Activated CD8-positive, alpha-beta T cell treated with anti-CD3 and anti-CD28 coated beads for 36 hours (primary cell): ENCODE measurements around the gene YTHDF1. TPM values are rescaled to one million over a fixed set of nuclear protein-coding genes. Genes with fewer than 3 reads are reported as not detected.

Experiments
- ATAC-seq: fragments of 200-7000 bp; cut with Tn5 transposase; one replicate; pipeline ENCODE4 v1.10.0; 2021; ENCODE audit warnings: mild to moderate bottlenecking, moderate library complexity
- CTCF ChIA-PET: fragments of 350-600 bp; sonication (Branson Sonifier 250); formaldehyde crosslinking; loops from one replicate; lab custom pipeline; 2021; ENCODE audit warnings: antibody characterized with exemption; lab: Charles Lee
- POLR2A ChIA-PET: fragments of 350-600 bp; sonication (Branson Sonifier 250); formaldehyde crosslinking; loops from one replicate; lab custom pipeline; 2021; ENCODE audit warnings: antibody characterized with exemption; lab: Charles Lee
- DNase-seq: peaks from one replicate; pipeline ENCODE4 v3.0.0-alpha.2; 2020
- H3K27ac Mint-ChIP-seq: one replicate; pipeline ENCODE4 v1.8.0; 2021; ENCODE audit warnings: mild to moderate bottlenecking, mixed read lengths
- H3K27me3 Mint-ChIP-seq: one replicate; pipeline ENCODE4 v1.8.0; 2021; ENCODE audit warnings: mixed read lengths
- H3K36me3 Mint-ChIP-seq: one replicate; pipeline ENCODE4 v1.8.0; 2021; ENCODE audit warnings: low read depth, mixed read lengths
- H3K4me1 Mint-ChIP-seq: one replicate; pipeline ENCODE4 v1.8.0; 2021; ENCODE audit warnings: low read depth, mixed read lengths
- H3K4me3 Mint-ChIP-seq: one replicate; pipeline ENCODE4 v1.8.0; 2021; ENCODE audit warnings: mild to moderate bottlenecking, moderate library complexity, mixed read lengths
- H3K9me3 Mint-ChIP-seq: one replicate; pipeline ENCODE4 v1.8.0; 2021; ENCODE audit warnings: mixed read lengths
- CTCF ChIP-seq: fragments of 200-600 bp; IDR thresholded peaks from one replicate; pipeline ENCODE4 v1.8.0; 2022; ENCODE audit warnings: antibody characterized with exemption, mild to moderate bottlenecking
- intact Hi-C: fragments of 100-400 bp; cut with micrococcal nuclease; formaldehyde crosslinking; loops from one replicate; pipeline ENCODE4 v1.10.0; 2022
- total RNA-seq, 2 experiments: library from RNA; stranded (reverse); gene quantifications; one replicate each; pipeline ENCODE4 v1.2.3, GENCODE V29; 2021

YTHDF1 gene
- total RNA-seq, 2 experiments from 2014 or later = 31.0 TPM

- no peaks in the 10 kb centered on the region for H3K36me3 Mint-ChIP-seq
- CTCF ChIA-PET = interaction anchor here (0.9 to 7.8 kb wide), 8 partner anchors 11 to 78 kb away, joined by 3 to 95 read pairs (median 8); no protein-coding TSS in a partner anchor
- peaks cover 8% of the 10 kb centered on the region for H3K4me1 Mint-ChIP-seq
- TF ChIP-seq CTCF = peak; percentile 69
- POLR2A ChIA-PET = interaction anchor here (1.3 to 1.7 kb wide), 3 partner anchors 15 to 20 kb away, joined by 3 to 4 read pairs (median 4); no protein-coding TSS in a partner anchor
- no peak overlapping the region for H3K27ac Mint-ChIP-seq
- ATAC-seq (peak; percentile 52), DNase-seq (peak; percentile 58)
- no peaks in the 10 kb centered on the region for H3K9me3 Mint-ChIP-seq
- H3K4me3 Mint-ChIP-seq = peak overlapping the region; percentile 15
- peaks cover 21% of the 10 kb centered on the region for H3K27me3 Mint-ChIP-seq
- intact Hi-C loops = no loop called here
These were observed 18.9 kb upstream of the YTHDF1 start for GRCh38 chr20:63234693-63235398.

- peaks cover 8% of the 10 kb centered on the region for H3K4me1 Mint-ChIP-seq
- no peaks in the 10 kb centered on the region for H3K9me3 Mint-ChIP-seq
- peaks cover 30% of the 10 kb centered on the region for H3K27me3 Mint-ChIP-seq
- ATAC-seq = no peak
- H3K4me3 Mint-ChIP-seq = no peak overlapping the region
- no peak for DNase-seq
- intact Hi-C loops = no loop called here
- ChIA-PET CTCF (interaction anchor here (2.3 to 7.8 kb wide), 5 partner anchors 10 to 50 kb away, joined by 7 to 95 read pairs (median 10); no protein-coding TSS in a partner anchor), POLR2A (no interaction called here)
- no peak overlapping the region for H3K27ac Mint-ChIP-seq
- no peak for TF ChIP-seq CTCF
- no peaks in the 10 kb centered on the region for H3K36me3 Mint-ChIP-seq
These were observed 18.0 kb upstream of the YTHDF1 start for GRCh38 chr20:63233924-63234323.

GRCh38 chr20:63233061-63233344 lies 17.1 kb upstream of the YTHDF1 start:
- DNase-seq = no peak
- H3K27ac Mint-ChIP-seq = no peak overlapping the region
- ATAC-seq = no peak
- H3K27me3 Mint-ChIP-seq = peaks cover 30% of the 10 kb centered on the region
- TF ChIP-seq CTCF = no peak
- H3K4me3 Mint-ChIP-seq = no peak overlapping the region
- H3K4me1 Mint-ChIP-seq = peaks cover 8% of the 10 kb centered on the region
- ChIA-PET POLR2A (interaction anchor here (0.7 kb wide), 1 partner anchor 18 kb away, joined by 3 read pairs; no protein-coding TSS in a partner anchor), CTCF (interaction anchor here (1.4 to 7.8 kb wide), 6 partner anchors 9 to 49 kb away, joined by 4 to 95 read pairs (median 10); no protein-coding TSS in a partner anchor)
- intact Hi-C loops = no loop called here
- no peaks in the 10 kb centered on the region for H3K9me3 Mint-ChIP-seq
- H3K36me3 Mint-ChIP-seq = no peaks in the 10 kb centered on the region

GRCh38 chr20:63232235-63233060 lies 16.5 kb upstream of the YTHDF1 start:
- CTCF ChIA-PET = interaction anchor here (1.4 to 7.8 kb wide), 5 partner anchors 8 to 49 kb away, joined by 4 to 95 read pairs (median 9); no protein-coding TSS in a partner anchor
- TF ChIP-seq CTCF = no peak
- Mint-ChIP-seq H3K4me3 (no peak overlapping the region), H3K4me1 (peaks cover 8% of the 10 kb centered on the region), H3K36me3 (no peaks in the 10 kb centered on the region), H3K27me3 (peaks cover 30% of the 10 kb centered on the region), H3K9me3 (no peaks in the 10 kb centered on the region), H3K27ac (no peak overlapping the region)
- no peak for DNase-seq
- intact Hi-C loops = no loop called here
- POLR2A ChIA-PET = interaction anchor here (0.7 kb wide), 1 partner anchor 17 kb away, joined by 3 read pairs; no protein-coding TSS in a partner anchor
- ATAC-seq = no peak
